DMS153 treated with DMSO at 0.1 percent for 48 hours (cell line): Measurements from ENCODE around the gene ZNF385A.

Experiments used
- DNase-seq: peaks from one replicate; lab custom pipeline; 2025; ENCODE audit not compliant: unreplicated experiment; lab: John Stamatoyannopoulos, UW

The ZNF385A gene

DNA sequence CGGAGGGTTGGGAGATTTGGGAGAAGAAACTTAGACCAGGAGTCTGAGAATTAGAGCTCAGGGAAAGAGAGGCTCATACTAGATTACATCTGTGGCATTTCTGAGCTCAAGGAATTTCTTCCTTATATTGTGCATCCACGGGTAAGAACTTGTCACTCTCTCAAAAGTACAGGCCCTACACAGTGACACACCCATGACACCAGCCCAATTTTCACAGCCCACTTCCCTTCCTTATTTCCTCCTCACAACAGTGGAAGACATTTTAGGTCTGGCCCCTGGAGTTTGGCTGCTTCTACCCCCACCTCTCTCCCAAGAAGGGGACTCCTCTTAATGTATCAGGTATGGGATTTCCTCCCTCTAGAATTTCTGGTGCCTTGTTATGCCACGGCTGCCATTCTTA is 9.2 kb upstream of the ZNF385A start:
- DNase-seq, result no peak

DNA sequence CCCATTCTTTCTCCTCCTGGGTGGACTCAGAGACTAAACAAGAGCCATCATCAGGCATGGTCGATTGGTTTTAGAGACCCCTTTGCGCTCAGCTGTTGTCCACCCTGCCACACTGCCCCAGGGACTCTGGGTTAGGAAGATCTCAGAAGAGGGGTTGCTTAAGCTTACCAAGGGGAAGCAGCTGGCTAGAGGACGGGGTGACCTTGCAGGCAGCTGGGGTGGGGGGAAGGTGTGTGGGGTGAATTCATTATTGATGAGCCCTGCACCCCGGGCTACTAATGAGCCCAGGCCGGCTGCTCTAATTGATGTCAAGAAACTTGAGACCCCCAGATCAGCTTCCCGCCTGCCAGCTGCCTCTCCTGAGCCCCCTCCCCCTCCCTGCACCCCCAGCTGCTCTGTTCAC is 8.7 kb upstream of the ZNF385A start:
- no peak for DNase-seq

DNA sequence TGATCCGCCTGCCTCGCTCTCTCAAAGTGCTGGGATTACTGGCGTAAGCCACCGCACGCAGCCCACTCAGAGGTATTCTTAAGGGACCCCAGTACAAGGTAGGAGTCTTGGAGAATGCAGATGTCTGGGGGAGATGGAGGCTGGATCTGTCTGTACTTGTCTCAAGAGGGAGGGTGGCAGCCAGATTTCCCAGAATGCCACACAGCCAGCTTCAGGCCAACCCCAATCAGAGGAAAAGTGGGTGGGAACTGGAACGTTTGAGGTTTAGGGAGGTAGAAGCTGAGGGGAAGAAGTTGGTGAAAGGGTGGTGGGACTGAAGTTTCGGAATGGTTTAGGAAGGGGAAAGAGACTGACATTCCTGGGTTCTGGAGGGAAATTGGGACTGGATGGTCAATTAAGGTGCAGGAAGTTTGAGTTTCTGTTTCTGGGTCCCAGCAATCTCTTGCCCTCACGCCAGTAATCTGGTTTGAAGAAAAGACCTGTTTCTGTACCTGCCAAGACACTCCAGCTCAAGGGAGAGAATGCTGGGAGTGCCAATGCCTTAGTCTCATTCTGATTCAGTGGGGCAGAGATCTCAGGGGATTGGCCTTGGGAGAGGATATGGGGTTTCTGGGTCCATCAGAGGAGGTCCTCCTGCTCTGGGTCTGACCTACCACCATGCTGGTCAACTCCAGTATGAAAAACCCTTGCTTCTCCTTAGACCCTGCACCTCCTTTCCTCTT is 8.1 kb upstream of the ZNF385A start:
- DNase-seq, result no peak

DNA sequence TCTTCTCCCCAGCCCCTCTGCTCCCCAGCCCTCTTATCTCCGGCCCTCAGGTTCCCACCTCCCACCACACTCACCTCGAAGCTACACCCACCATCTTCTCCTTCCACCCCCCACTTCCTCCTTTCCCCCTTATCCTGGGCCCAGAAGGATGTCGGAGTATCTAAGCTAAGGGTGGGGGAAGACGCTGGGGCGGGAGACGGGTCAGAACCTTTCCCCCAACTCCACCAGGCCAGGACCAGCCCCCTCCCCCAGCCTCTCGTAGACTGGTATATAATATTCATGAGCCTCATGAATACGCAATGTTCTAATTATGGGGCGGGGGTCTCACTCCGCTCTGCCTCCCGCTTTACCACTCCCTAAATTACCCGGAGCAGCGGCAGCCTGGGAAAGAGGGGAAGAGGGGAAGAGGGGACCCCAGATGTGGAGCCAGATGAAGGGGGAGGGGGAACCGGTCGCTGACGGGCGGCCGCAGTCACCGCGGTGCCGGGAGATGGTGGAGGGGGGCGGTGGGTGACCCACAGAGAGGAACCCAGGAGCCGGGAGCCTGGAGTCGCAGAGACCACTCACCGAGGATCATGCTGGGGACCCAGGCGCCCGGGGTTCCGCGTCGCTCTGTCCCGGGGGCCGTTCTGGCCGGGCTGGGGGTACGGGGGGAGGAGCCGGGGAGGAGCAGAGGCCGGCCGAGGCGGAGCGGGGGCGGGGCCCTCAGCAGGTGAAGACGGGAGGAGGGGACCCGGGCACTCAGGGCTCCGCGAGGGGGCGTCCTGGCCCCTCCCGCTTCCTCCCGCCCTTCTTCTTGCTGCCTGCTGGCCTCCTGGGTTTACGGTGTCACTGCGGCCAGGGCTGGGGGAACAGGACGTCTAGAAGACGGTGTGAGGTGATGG is 6.4 kb upstream of the ZNF385A start:
- DNase-seq, result peak; percentile 51

DNA sequence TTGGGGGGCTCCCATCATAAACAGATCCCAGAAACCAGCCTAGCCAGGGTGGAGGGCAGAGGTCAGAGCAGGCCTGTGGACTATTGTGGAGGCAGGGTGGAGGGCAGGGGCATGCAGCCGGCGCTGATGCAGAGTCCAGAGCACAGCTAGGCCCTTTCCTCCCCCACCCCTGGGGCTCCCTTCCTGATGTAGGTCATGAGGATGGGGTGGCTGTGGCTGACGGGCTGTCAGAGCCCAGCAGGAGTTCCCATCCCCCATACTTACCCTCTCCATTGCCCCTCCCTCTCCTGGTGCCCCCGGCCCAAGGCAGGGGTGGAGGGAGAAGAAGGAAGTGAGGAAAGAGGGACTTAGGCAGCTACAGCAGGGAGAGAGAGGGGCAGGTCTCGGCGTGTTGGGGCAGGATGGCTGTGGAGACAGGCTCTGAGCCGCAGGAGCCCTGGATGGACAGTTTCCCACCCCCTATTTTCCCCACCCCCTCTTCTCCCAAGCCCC is 5.7 kb upstream of the ZNF385A start:
- no peak for DNase-seq

DNA sequence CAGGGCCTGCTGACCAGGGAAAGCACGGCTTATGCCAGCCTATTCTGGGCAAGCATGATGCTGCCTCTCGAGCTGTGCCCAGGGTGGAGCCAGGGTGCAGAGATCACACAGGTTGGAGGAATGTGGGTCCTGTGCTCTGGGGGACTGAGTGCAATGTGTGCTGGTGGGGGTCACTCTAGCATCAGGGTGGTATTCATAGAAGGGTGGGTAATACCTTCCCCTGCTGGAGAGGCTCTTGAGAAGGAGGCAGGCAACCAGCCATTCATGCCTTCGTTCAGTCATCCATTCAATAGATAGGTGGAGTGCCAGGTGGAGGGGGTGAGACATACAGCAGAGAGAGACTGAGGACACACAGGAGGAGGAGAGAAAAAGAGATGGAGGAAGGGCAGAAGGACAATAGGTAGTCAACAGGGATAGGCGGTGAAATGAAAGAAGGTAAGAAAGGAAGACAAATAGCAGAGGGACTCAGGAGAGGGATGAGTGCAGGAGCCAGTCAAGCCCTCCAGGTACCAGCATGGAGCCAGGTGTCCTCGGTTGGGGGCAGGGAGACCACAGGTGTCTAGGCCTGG is 5.2 kb upstream of the ZNF385A start:
- no peak for DNase-seq

DNA sequence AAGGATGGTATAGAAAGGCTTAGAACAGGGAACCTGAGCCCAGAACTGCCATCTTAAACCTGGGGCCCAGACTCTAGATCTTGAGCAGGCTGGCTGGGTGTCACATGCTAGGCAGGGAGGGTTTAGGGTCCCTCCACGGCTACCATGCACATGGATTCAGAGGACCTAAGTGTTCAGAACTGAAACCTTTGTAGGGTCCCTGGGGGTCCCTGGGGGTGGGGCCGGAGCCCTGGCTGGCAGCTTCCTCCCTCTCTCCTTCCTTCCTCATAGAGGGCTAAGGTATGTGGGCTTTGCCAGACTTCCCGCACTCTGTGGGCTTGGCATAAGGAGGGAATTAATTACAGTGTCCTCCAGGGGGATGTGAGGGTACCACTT is 4.6 kb upstream of the ZNF385A start:
- DNase-seq, result no peak

DNA sequence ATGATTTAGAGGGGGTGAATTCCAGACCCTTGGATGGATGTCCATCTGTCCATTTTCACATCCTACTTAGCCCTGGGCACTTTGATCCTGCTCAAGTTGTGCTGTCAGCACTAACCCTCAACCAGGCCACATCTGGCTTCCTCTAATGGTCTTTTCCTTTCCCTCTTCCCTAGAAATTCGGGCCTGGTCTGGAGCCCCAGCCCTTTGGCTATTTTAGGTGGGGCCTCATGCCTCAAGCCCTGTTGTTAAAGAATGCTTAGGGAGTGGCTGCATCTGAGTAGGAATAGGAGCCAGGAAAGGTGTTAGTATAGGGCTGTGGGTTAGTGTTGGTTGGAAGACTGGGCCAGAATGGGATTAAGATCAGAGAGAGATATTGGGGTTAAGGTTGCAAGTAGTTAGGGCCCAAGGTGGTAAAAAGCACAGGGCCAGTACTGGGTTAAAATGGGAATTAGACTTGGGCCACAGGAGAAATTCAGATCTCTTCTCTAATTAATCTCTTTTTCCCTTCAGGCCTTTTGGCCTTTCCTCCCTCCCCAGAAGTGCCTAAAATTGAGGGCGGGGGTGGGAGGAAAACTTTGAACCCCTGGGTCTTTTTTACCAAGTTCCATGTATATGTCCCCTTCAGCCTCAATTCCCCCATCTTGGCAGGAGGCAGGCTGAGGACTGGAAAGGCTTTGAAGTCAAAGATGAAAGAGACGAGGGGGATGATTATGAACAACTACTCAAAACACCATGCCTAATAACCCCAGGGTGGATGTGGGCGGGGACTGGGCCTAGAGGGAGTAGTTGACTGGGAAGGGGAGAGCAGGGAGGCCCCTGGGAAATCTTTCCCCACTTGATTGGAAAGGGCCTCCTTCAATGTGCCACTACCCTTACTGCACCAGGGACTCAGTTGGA is 4.0 kb upstream of the ZNF385A start:
- DNase-seq, result no peak

DNA sequence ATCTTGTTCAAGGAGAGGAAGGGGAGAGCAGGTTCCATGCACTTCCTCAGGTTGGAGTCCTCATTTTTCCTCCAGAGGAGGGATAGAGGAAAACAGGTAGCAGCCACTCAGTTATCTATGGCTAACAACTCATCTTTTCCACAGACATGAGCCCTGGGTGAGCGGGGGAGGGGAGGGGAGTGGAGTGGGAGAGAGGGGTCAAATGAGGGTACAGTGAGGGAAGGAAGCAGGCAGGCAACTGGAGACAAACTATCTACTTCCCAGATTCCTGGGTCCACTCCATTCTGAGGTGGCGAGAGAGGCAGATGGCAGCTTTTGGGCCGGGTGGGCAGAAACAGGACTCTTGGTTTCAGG is 2.6 kb upstream of the ZNF385A start:
- no peak for DNase-seq

DNA sequence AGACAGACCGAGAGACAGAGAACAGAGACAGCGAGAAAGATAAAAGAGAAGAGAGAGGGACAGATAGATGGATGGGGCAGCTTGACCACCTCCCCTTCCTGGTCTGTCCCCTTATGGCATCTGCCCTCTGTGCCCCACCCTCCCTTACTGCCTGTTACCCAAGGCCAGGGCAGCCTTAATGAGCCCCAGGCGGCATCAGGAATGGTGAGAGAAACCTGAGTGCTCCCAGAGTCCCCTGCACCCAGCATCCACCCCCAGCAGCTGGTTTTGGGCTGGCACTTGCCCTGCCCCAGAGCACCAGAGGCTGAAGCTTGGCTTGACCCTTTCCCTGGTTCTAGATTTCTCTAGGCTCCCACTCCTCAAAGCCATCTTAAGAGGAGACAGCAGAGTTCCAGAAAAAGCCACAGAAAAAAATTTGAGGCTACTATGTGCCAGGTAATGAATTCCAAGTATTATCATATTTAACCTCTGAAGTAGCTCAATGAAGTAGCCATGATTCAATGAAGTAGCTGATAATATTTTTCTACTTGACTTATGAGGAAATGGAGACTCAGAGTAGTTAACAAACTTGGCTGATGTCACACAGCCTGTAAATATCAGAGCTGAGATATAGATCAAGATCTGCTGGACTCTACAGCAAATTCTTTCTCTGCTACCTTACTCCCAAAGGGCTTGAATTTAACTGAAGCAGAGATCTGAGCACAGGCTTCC is 2.0 kb upstream of the ZNF385A start:
- DNase-seq, result no peak

DNA sequence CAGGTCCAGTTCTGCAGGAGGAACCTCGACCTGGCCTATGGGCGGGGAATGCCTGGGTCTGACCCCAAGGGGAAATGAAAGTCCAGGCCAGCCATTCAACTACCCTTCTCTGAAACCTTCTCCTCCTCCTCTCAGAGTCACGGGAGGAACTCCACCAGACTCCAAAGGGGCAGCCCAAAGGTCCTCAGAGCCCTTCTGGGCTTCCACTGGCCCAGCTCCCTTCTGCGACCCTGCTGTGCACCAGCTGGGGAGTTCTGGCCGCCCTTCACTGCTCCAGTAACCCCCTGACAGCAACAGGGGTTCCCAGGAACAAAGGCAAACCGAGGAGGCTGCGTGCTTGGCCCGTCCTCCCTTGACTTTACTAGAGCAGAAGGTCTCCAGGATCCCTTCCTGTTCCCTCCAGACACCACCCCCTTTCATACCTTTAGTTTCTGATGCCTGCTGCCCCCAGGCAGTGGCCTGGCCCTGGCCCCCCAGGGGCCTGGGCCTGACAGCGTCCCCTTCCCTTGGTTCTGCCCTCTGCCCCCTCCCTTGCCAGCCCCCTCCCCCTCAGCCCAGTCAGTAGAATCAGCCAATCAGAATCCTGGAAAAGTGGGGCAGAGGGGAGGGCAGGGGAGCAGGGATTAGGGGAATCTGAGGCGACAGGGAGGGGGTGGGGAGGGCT is 850 bp upstream of the ZNF385A start:
- no peak for DNase-seq

DNA sequence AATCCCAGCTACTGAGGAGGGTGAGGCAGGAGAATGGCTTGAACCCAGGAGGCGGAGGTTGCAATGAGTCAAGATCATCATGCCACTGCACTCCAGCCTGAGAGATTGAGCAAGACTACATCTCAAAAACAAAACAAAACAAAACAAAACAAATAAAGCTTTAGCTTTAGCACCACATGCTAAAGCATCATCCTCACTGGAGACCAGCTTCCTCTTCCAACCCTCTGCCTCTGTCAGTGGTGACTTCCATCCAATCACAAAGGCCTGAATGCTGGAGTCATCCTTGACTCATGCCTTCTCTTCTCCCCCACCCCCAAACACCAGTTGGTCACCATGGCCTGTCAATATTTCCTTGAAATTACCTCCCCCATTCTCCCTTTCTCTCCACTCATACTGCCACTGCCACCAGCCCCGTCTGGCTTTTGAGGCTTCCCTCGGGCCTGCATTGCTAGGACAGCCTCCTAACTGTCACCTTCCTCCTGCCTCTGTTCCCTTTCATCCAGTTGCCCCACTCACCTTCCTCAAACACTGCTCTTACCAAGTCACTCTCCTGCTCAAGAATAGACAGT is 1.4 kb downstream of the ZNF385A start:
- no peak for DNase-seq

DNA sequence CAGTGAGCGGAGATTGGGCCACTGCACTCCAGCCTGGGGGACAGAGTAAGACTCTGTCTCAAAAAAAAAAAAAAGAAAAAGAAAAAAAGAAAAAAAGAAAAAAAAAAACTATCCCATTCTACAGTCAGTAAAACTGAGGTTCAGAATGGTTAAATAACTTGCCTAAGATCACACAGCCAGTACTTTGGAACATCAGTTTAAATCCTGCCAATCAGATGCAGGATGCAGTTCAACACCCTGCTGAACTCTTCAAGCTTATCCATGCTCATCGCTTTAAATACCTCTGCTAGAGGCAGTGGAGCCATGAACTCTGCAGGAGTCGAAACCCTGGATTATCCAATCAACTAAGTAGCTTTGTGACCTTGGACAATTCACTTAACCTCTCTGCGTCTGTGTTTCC is 3.4 kb downstream of the ZNF385A start:
- DNase-seq, result no peak

DNA sequence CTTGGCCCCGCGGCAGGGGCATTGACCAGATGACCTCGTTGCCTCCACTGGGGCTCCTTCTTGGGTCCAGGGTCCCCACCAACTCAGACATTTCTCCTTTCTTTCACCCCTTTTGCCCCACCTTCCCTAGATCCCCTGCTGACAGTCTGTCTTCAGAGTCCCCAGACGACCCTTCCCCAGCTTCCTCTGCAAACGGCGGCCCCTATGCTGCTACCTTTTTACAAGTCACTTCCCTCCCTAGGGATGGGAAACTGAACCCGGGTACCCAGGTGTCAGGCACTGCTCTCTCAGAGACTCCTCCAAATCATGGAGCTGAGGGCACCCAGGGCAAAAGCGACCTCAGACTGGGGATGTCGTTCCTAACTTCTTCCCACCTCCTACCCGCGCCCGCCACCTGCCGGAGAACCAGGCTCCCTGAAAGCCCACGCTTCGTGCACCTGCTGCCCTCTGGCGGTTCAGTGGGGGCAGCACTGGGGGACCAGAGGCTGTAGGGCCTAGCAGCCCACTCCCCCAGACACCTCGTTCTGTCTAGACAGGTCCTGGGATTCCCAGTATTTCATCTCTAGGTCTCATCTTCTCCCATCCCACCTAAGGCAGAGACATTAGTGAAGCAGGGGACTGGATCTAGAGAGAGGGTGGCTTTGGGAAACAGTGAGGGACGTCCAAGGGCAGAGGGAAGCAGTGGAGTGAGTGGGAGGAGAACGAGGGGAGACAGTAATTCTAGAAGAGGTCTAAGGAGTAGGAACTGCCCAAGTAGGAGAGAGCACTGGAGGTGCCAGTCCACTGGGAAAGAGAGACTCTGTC is 4.9 kb downstream of the ZNF385A start:
- peak; percentile 85 for DNase-seq

DNA sequence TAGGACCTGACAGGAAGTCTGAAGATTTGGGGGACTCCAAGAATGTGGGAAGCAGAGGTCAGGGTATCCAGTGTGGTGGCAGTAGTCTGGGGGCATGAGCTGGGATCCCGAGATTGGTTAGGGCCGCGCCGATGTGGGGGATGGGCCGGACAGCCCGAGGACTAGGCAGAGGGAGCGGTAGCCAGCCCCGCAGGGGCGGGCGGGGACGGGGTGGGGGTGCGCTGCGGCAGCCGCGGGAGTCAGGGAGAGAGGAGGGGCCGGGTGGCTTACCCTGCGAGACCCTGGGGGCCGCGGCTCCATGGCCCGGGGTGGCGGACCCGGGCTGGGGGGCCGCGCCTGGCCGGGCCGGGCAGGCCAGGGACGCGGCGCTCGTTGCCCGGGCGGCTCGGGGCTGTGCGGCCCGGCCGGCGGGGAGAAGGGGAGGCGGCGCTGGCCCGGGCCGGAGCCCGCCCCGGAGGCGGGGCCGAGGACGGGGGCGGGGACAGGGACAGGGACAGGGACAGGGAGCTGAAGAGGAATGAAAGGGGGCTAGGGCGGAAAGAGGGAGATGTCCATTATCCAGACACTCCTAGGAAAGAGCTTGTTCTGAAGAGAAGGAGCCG is 5.6 kb downstream of the ZNF385A start:
- DNase-seq, result peak; percentile 17

DNA sequence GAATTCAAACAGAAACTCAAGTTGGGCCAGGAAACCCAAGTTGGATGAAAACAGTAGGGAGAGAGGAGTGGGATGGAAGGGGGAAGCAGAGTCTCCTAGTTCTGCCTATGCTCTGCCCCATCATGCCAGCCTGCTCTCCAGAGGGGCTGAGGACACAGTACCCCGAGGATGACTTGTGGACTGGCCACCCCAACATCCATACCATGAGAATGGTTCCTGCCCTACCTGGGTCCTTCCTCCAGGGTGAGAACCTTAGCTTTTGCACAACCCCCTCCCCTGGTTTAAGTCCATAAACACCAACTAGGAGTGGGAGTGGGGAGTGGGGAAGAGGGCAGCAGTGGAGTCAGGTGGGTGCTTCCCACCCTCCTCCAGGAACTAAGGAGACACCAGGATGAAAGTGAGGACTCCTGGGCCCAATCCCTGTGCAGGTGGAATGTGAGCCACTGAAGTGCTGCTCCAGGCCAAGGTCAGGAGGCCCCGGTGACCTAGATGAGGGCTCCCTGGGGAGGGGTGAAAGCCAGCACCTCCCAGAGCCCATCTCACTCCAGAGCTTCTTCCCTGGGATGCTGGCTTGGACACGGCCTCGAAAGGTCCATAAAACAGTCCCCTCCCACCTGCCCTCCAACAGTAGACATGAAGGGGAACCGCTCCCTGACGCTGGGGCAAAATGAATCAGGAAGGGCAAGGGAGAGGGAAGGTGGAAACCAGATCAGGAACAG is 6.6 kb downstream of the ZNF385A start:
- DNase-seq, result no peak

DNA sequence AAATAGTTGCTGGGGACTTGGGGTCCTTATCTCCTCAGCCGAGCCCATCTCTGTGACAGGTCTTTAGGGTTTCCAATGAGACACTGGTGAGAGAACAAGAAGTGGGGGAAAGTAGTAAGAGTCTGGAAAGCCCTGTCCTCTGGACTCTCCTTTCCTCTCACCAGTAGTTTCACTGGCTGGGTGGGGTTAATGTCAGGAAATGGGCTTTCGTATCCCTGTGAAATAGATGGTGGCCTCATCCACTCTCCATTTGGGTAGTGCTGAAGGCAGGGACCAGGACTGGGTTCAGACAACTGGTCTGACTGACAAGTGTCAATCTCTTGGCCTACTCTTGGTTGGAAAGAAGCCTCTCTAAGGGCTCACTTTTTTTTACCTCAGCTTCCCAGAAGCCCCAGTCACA is 7.5 kb downstream of the ZNF385A start:
- DNase-seq, result no peak

DNA sequence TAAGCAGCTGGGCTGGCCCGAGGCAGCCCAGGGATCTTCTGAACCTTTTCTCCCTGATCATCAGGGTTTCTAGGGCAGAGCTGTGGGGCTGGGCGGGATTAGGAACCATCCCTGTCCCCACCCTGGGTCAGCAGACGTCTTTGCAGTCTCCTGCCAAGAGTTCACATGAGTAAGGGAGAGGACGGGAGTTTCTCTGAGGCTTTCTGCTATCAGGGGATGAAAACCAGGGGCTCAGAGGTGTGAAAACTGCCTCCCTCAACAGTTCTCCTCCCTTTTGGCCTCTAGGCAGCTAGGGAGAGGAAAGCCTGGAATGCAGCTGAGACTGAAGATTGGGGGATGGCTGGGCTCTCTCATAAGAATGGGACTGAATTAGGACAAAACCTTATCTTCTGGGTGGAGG is 7.9 kb downstream of the ZNF385A start:
- DNase-seq, result no peak
